MG63 (cell line): ENCODE results near the gene KAT2A. TPM values are rescaled to one million over a fixed set of nuclear protein-coding genes. Genes with fewer than 3 reads are reported as not detected.
"Not testable (repeated sequence)": the region's sequence is repeated elsewhere in the genome, so short reads cannot be mapped to it uniquely, and the experiment has no call there.

Experiments used
- DNase-seq: peaks from one replicate; pipeline ENCODE4 v3.0.0-alpha.2; 2020
- H3K27me3 ChIP-seq: fragments of 250-450 bp; sonication (Bioruptor Pico); 2 replicates; pipeline ENCODE4 v1.5.1; 2020; ENCODE audit warnings: mild to moderate bottlenecking, moderate library complexity
- H3K36me3 ChIP-seq: fragments of 250-450 bp; sonication (Bioruptor Pico); 2 replicates; pipeline ENCODE4 v1.5.1; 2020; ENCODE audit warnings: mild to moderate bottlenecking, moderate library complexity
- H3K4me3 ChIP-seq: fragments of 250-450 bp; sonication (Bioruptor Pico); 2 replicates; pipeline ENCODE4 v1.5.1; 2020; ENCODE audit warnings: mild to moderate bottlenecking, moderate library complexity
- H3K9me3 ChIP-seq: fragments of 250-450 bp; sonication (Bioruptor Pico); 2 replicates; pipeline ENCODE4 v1.5.1; 2020; ENCODE audit warnings: mild to moderate bottlenecking, moderate library complexity
- total RNA-seq: library from RNA; depleted of rRNA; stranded (reverse); fragments of >200 nt; shearing (Covaris generic); gene quantifications from 2 replicates; pipeline ENCODE4 v1.2.3, GENCODE V29; 2014; ENCODE audit warnings: low replicate concordance

Gene KAT2A
- total RNA-seq, 1 experiment from 2014 or later, result 47.4 TPM

GRCh38 chr17:42140690-42141089 lies 19.5 kb upstream of the KAT2A start:
- peaks cover 54% of the 10 kb centered on the region for H3K36me3 ChIP-seq
- H3K9me3 ChIP-seq, H3K4me3 ChIP-seq, DNase-seq, H3K27me3 ChIP-seq: not testable (repeated sequence)

GRCh38 chr17:42138749-42139492 lies 17.8 kb upstream of the KAT2A start:
- Histone ChIP-seq H3K4me3 (no peak overlapping the region), H3K9me3 (no peaks in the 10 kb centered on the region), H3K36me3 (peaks cover 53% of the 10 kb centered on the region), H3K27me3 (no peaks in the 10 kb centered on the region)
- no peak for DNase-seq

- H3K27me3 ChIP-seq, result no peaks in the 10 kb centered on the region
- peaks cover 51% of the 10 kb centered on the region for H3K36me3 ChIP-seq
- no peak overlapping the region for H3K4me3 ChIP-seq
These were observed 15.5 kb upstream of the KAT2A start for GRCh38 chr17:42136654-42137051.

GRCh38 chr17:42135664-42136653 lies 14.8 kb upstream of the KAT2A start:
- peak; percentile 40 for DNase-seq
- Histone ChIP-seq H3K36me3 (peaks cover 51% of the 10 kb centered on the region), H3K4me3 (no peak overlapping the region), H3K27me3 (no peaks in the 10 kb centered on the region), H3K9me3 (no peaks in the 10 kb centered on the region)

More at GRCh38 chr17:42136654-42137051, 15.5 kb upstream of the KAT2A start:
- H3K9me3 ChIP-seq, result no peaks in the 10 kb centered on the region
- DNase-seq, result no peak

GRCh38 chr17:42135151-42135550 lies 14.0 kb upstream of the KAT2A start:
- Histone ChIP-seq H3K36me3 (peaks cover 58% of the 10 kb centered on the region), H3K9me3 (no peaks in the 10 kb centered on the region), H3K27me3 (no peaks in the 10 kb centered on the region), H3K4me3 (no peak overlapping the region)
- no peak for DNase-seq

- peaks cover 70% of the 10 kb centered on the region for H3K36me3 ChIP-seq
- H3K4me3 ChIP-seq, result no peak overlapping the region
- no peaks in the 10 kb centered on the region for H3K9me3 ChIP-seq
These were observed 12.4 kb upstream of the KAT2A start for GRCh38 chr17:42133461-42134041.

GRCh38 chr17:42132941-42133340 lies 11.8 kb upstream of the KAT2A start:
- Histone ChIP-seq H3K9me3 (no peaks in the 10 kb centered on the region), H3K27me3 (no peaks in the 10 kb centered on the region), H3K4me3 (no peak overlapping the region), H3K36me3 (peaks cover 73% of the 10 kb centered on the region)
- peak; percentile 65 for DNase-seq

More at GRCh38 chr17:42133461-42134041, 12.4 kb upstream of the KAT2A start:
- H3K27me3 ChIP-seq, result no peaks in the 10 kb centered on the region
- no peak for DNase-seq

GRCh38 chr17:42131981-42132432 lies 10.8 kb upstream of the KAT2A start:
- DNase-seq, result no peak
- Histone ChIP-seq H3K4me3 (no peak overlapping the region), H3K27me3 (no peaks in the 10 kb centered on the region), H3K9me3 (no peaks in the 10 kb centered on the region), H3K36me3 (peaks cover 77% of the 10 kb centered on the region)

GRCh38 chr17:42131232-42131631 lies 10.1 kb upstream of the KAT2A start:
- Histone ChIP-seq H3K9me3 (no peaks in the 10 kb centered on the region), H3K4me3 (no peak overlapping the region), H3K36me3 (peaks cover 74% of the 10 kb centered on the region), H3K27me3 (no peaks in the 10 kb centered on the region)
- DNase-seq, result no peak

GRCh38 chr17:42130310-42130936 lies 9.3 kb upstream of the KAT2A start:
- DNase-seq, result no peak
- no peaks in the 10 kb centered on the region for H3K27me3 ChIP-seq
- H3K4me3 ChIP-seq, result no peak overlapping the region
- no peaks in the 10 kb centered on the region for H3K9me3 ChIP-seq
- H3K36me3 ChIP-seq, result peaks cover 81% of the 10 kb centered on the region

GRCh38 chr17:42129109-42129837 lies 8.1 kb upstream of the KAT2A start:
- DNase-seq, result no peak
- peaks cover 83% of the 10 kb centered on the region for H3K36me3 ChIP-seq
- no peak overlapping the region for H3K4me3 ChIP-seq
- H3K9me3 ChIP-seq, result no peaks in the 10 kb centered on the region
- no peaks in the 10 kb centered on the region for H3K27me3 ChIP-seq

- no peaks in the 10 kb centered on the region for H3K9me3 ChIP-seq
- DNase-seq, result no peak
- peaks cover 73% of the 10 kb centered on the region for H3K36me3 ChIP-seq
- no peaks in the 10 kb centered on the region for H3K27me3 ChIP-seq
- H3K4me3 ChIP-seq, result no peak overlapping the region
These were observed 6.2 kb upstream of the KAT2A start for GRCh38 chr17:42127414-42127813.

- DNase-seq, result no peak
These were observed 5.7 kb upstream of the KAT2A start for GRCh38 chr17:42126836-42127235.

GRCh38 chr17:42125565-42125964 lies 4.4 kb upstream of the KAT2A start:
- Histone ChIP-seq H3K4me3 (no peak overlapping the region), H3K27me3 (no peaks in the 10 kb centered on the region), H3K36me3 (peaks cover 62% of the 10 kb centered on the region), H3K9me3 (no peaks in the 10 kb centered on the region)
- DNase-seq, result no peak

More at GRCh38 chr17:42126836-42127235, 5.7 kb upstream of the KAT2A start:
- H3K9me3 ChIP-seq, result no peaks in the 10 kb centered on the region
- H3K27me3 ChIP-seq, result no peaks in the 10 kb centered on the region
- H3K4me3 ChIP-seq, result no peak overlapping the region
- peaks cover 70% of the 10 kb centered on the region for H3K36me3 ChIP-seq

GRCh38 chr17:42124256-42124655 lies 3.1 kb upstream of the KAT2A start:
- no peak for DNase-seq
- Histone ChIP-seq H3K36me3 (peaks cover 59% of the 10 kb centered on the region), H3K4me3 (no peak overlapping the region), H3K9me3 (no peaks in the 10 kb centered on the region), H3K27me3 (no peaks in the 10 kb centered on the region)
